Activated CD8-positive, alpha-beta memory T cell treated with anti-CD3 and anti-CD28 coated beads, Interleukin-2, amount 10 ng/mL, durations not matched to agents 7 days and 5 days (primary cell): ENCODE data around the gene CNP. TPM values are rescaled to one million over a fixed set of nuclear protein-coding genes. Genes with fewer than 3 reads are reported as not detected.
A peak's percentile ranks its signal among the peaks of the same experiment; 100 is the strongest.

ENCODE experiments used
- ATAC-seq: fragments of 150-1000 bp; cut with Tn5 transposase; one replicate; pipeline ENCODE4 v1.10.0; 2021; ENCODE audit warnings: moderate library complexity
- CTCF ChIA-PET: fragments of 350-600 bp; sonication (Branson Sonifier 250); formaldehyde crosslinking; loops from one replicate; lab custom pipeline; 2021; ENCODE audit warnings: antibody characterized with exemption; lab: Charles Lee
- DNase-seq: peaks from one replicate; pipeline ENCODE4 v3.0.0-alpha.2; 2020
- H3K27ac Mint-ChIP-seq: one replicate; pipeline ENCODE4 v1.8.0; 2021; ENCODE audit warnings: mild to moderate bottlenecking, mixed read lengths
- H3K27me3 Mint-ChIP-seq: one replicate; pipeline ENCODE4 v1.8.0; 2021; ENCODE audit warnings: mixed read lengths
- H3K36me3 Mint-ChIP-seq: one replicate; pipeline ENCODE4 v1.8.0; 2021; ENCODE audit warnings: mild to moderate bottlenecking, mixed read lengths
- H3K4me1 Mint-ChIP-seq: one replicate; pipeline ENCODE4 v1.8.0; 2021; ENCODE audit warnings: mixed read lengths
- H3K4me3 Mint-ChIP-seq: one replicate; pipeline ENCODE4 v1.8.0; 2021; ENCODE audit warnings: mild to moderate bottlenecking, moderate library complexity, mixed read lengths
- H3K9me3 Mint-ChIP-seq: one replicate; pipeline ENCODE4 v1.8.0; 2022; ENCODE audit warnings: low read depth, mixed read lengths
- total RNA-seq, 2 experiments: library from RNA; stranded (reverse); gene quantifications; one replicate each; pipeline ENCODE4 v1.2.3, GENCODE V29; 2021

CNP gene
- total RNA-seq, result 100 to 1,000 TPM in 1 of 2 experiments, 10 to 100 TPM in 1; 98.1 to 112 TPM

- Mint-ChIP-seq H3K27me3 (no peaks in the 10 kb centered on the region), H3K4me1 (peaks cover 38% of the 10 kb centered on the region), H3K36me3 (peaks cover 22% of the 10 kb centered on the region), H3K27ac (peak within 1 kb of the TSS; percentile 87), H3K9me3 (no peaks in the 10 kb centered on the region), H3K4me3 (peak within 1 kb of the TSS; percentile 82)
- peak; percentile 93 for DNase-seq
- peak; percentile 83 for ATAC-seq
- CTCF ChIA-PET, result interaction anchor here (0.6 to 8.8 kb wide), 19 partner anchors 18 to 301 kb away, joined by 3 to 87 read pairs (median 3); partner anchors contain the start of genes ACLY, DHX58, DNAJC7 and KCNH4
Observed at GRCh38 chr17:41966463-41967140, at the start of gene CNP. CNP (plus strand) TSS chr17:41966795; CDS start chr17:41966885, 90 bp downstream.

GRCh38 chr17:41917192-41917591 lies 49.4 kb upstream of the CNP start:
- Mint-ChIP-seq H3K27me3 (no peaks in the 10 kb centered on the region), H3K9me3 (no peaks in the 10 kb centered on the region), H3K27ac (peak overlapping the region; percentile 89), H3K4me1 (peaks cover 40% of the 10 kb centered on the region), H3K4me3 (peak overlapping the region; percentile 91), H3K36me3 (peaks cover 26% of the 10 kb centered on the region)
- no peak for ATAC-seq
- DNase-seq, result no peak
- CTCF ChIA-PET, result interaction anchor here (1.4 to 4.7 kb wide), 4 partner anchors 13 to 101 kb away, joined by 3 to 36 read pairs (median 6); partner anchors contain the start of genes DNAJC7 and ODAD4

GRCh38 chr17:41917679-41918313 lies 48.8 kb upstream of the CNP start:
- Mint-ChIP-seq H3K4me1 (peaks cover 40% of the 10 kb centered on the region), H3K9me3 (no peaks in the 10 kb centered on the region), H3K27ac (peak overlapping the region; percentile 89), H3K36me3 (peaks cover 20% of the 10 kb centered on the region), H3K4me3 (peak overlapping the region; percentile 91), H3K27me3 (no peaks in the 10 kb centered on the region)
- DNase-seq (peak; percentile 64), ATAC-seq (peak; percentile 2)
- CTCF ChIA-PET, result interaction anchor here (0.5 to 4.7 kb wide), 9 partner anchors 12 to 1508 kb away, joined by 3 to 36 read pairs (median 4); partner anchors contain the start of genes DNAJC7 and ODAD4

- Mint-ChIP-seq H3K36me3 (peaks cover 14% of the 10 kb centered on the region), H3K4me1 (peaks cover 40% of the 10 kb centered on the region), H3K27ac (peak within 1 kb of the TSS; percentile 89), H3K9me3 (no peaks in the 10 kb centered on the region), H3K4me3 (peak within 1 kb of the TSS; percentile 91), H3K27me3 (no peaks in the 10 kb centered on the region)
- ATAC-seq (peak; percentile 96), DNase-seq (peak; percentile 98)
- CTCF ChIA-PET, result interaction anchor here (0.7 to 4.7 kb wide), 12 partner anchors 11 to 107 kb away, joined by 3 to 36 read pairs (median 4); partner anchors contain the start of genes CNP, DNAJC7, NKIRAS2 and ODAD4
Observed at GRCh38 chr17:41918314-41919164, 48.1 kb upstream of the CNP start, which contains the start of gene ACLY. ACLY (minus strand) TSS chr17:41918951; CDS start chr17:41913873, 5,078 bp downstream.

- Mint-ChIP-seq H3K27ac (peak overlapping the region; percentile 89), H3K27me3 (no peaks in the 10 kb centered on the region), H3K4me3 (peak overlapping the region; percentile 91), H3K36me3 (peaks cover 10% of the 10 kb centered on the region), H3K9me3 (no peaks in the 10 kb centered on the region), H3K4me1 (peaks cover 39% of the 10 kb centered on the region)
- DNase-seq, result no peak
- CTCF ChIA-PET, result interaction anchor here (0.9 to 4.7 kb wide), 9 partner anchors 10 to 107 kb away, joined by 3 to 36 read pairs (median 4); partner anchors contain the start of genes CNP, NKIRAS2, ODAD4 and P3H4
- peak; percentile 13 for ATAC-seq
Observed at GRCh38 chr17:41919165-41919817, 47.3 kb upstream of the CNP start.

GRCh38 chr17:41919840-41920579 lies 46.6 kb upstream of the CNP start:
- no peak for ATAC-seq
- Mint-ChIP-seq H3K36me3 (peaks cover 8% of the 10 kb centered on the region), H3K4me1 (peaks cover 31% of the 10 kb centered on the region), H3K9me3 (no peaks in the 10 kb centered on the region), H3K27me3 (no peaks in the 10 kb centered on the region), H3K4me3 (peak overlapping the region; percentile 91), H3K27ac (peak overlapping the region; percentile 89)
- CTCF ChIA-PET, result interaction anchor here (1.4 to 4.7 kb wide), 2 partner anchors 10 to 108 kb away, joined by 4 to 36 read pairs; partner anchors contain the start of genes ODAD4 and P3H4
- DNase-seq, result no peak

- CTCF ChIA-PET, result interaction anchor here (1.5 to 4.7 kb wide), 2 partner anchors 9 to 99 kb away, joined by 4 to 36 read pairs; partner anchors contain the start of genes NKIRAS2 and ODAD4
- Mint-ChIP-seq H3K27me3 (no peaks in the 10 kb centered on the region), H3K36me3 (peaks cover 7% of the 10 kb centered on the region), H3K4me3 (no peak overlapping the region), H3K4me1 (peaks cover 30% of the 10 kb centered on the region), H3K9me3 (no peaks in the 10 kb centered on the region), H3K27ac (no peak overlapping the region)
- ATAC-seq (no peak), DNase-seq (no peak)
Observed at GRCh38 chr17:41920580-41920955, 46.0 kb upstream of the CNP start.

GRCh38 chr17:41925991-41926590 lies 40.5 kb upstream of the CNP start:
- no peaks in the 10 kb centered on the region for H3K27me3 Mint-ChIP-seq
- H3K36me3 Mint-ChIP-seq, result peaks cover 3% of the 10 kb centered on the region
- H3K4me1 Mint-ChIP-seq, result peaks cover 33% of the 10 kb centered on the region
- CTCF ChIA-PET, result interaction anchor here (0.5 to 1.3 kb wide), 2 partner anchors 38 to 737 kb away, joined by 3 to 4 read pairs; no protein-coding TSS in a partner anchor
- no peak overlapping the region for H3K27ac Mint-ChIP-seq
- no peak overlapping the region for H3K4me3 Mint-ChIP-seq
- DNase-seq (no peak), ATAC-seq (no peak)
- H3K9me3 Mint-ChIP-seq, result no peaks in the 10 kb centered on the region

- ATAC-seq (no peak), DNase-seq (no peak)
- Mint-ChIP-seq H3K27ac (peak overlapping the region; percentile 95), H3K9me3 (no peaks in the 10 kb centered on the region), H3K4me1 (peaks cover 59% of the 10 kb centered on the region), H3K27me3 (no peaks in the 10 kb centered on the region), H3K36me3 (peaks cover 3% of the 10 kb centered on the region), H3K4me3 (peak overlapping the region; percentile 96)
- CTCF ChIA-PET, result interaction anchor here (4.7 kb wide), 1 partner anchor 10 kb away, joined by 36 read pairs; the partner anchor contains the start of gene ACLY
Observed at GRCh38 chr17:41928693-41929251, 37.8 kb upstream of the CNP start.

GRCh38 chr17:41930009-41930832 lies 36.4 kb upstream of the CNP start, which contains the start of gene ODAD4:
ODAD4 (plus strand) TSS chr17:41930617; CDS start chr17:41930724, 107 bp downstream.
- Mint-ChIP-seq H3K27ac (peak within 1 kb of the TSS; percentile 95), H3K36me3 (peaks cover 3% of the 10 kb centered on the region), H3K9me3 (no peaks in the 10 kb centered on the region), H3K27me3 (no peaks in the 10 kb centered on the region), H3K4me3 (peak within 1 kb of the TSS; percentile 96), H3K4me1 (peaks cover 62% of the 10 kb centered on the region)
- CTCF ChIA-PET, result interaction anchor here (0.7 to 4.7 kb wide), 15 partner anchors 10 to 1715 kb away, joined by 3 to 36 read pairs (median 3); partner anchors contain the start of genes ACLY, CNP, DNAJC7 and EIF1
- ATAC-seq, result peak; percentile 99
- DNase-seq, result peak; percentile 98
